HEK293 (cell line): ENCODE data around the gene SERTAD3.

Source experiments
- BCL11A ChIP-seq: fragments of 450-650 bp; formaldehyde crosslinking; IDR thresholded peaks from 2 replicates; pipeline ENCODE4 v1.5.1; 2016; ENCODE audit warnings: low read depth, missing biosample characterization, missing genetic modification characterization
- CTCF ChIP-seq: fragments of 450-650 bp; formaldehyde crosslinking; IDR thresholded peaks from 2 replicates; pipeline ENCODE4 v1.5.1; 2016; ENCODE audit warnings: missing biosample characterization, missing genetic modification characterization
- MYNN ChIP-seq: fragments of 450-650 bp; formaldehyde crosslinking; IDR thresholded peaks from 2 replicates; pipeline ENCODE4 v1.5.1; 2016; ENCODE audit warnings: missing biosample characterization, missing genetic modification characterization, borderline replicate concordance
- OSR2 ChIP-seq: fragments of 450-650 bp; formaldehyde crosslinking; IDR thresholded peaks from 2 replicates; pipeline ENCODE4 v1.5.1; 2016; ENCODE audit warnings: missing biosample characterization, missing genetic modification characterization
- PRDM10 ChIP-seq: fragments of 450-650 bp; formaldehyde crosslinking; IDR thresholded peaks from 2 replicates; pipeline ENCODE4 v1.5.1; 2016; ENCODE audit warnings: missing biosample characterization, missing genetic modification characterization
- YY2 ChIP-seq: fragments of 450-650 bp; formaldehyde crosslinking; IDR thresholded peaks from 2 replicates; pipeline ENCODE4 v1.5.1; 2016; ENCODE audit warnings: missing biosample characterization, missing genetic modification characterization
- ZBTB17 ChIP-seq: fragments of 450-650 bp; formaldehyde crosslinking; IDR thresholded peaks from 2 replicates; pipeline ENCODE4 v1.5.1; 2016; ENCODE audit warnings: missing biosample characterization, missing genetic modification characterization
- ZFP37 ChIP-seq: fragments of 450-650 bp; formaldehyde crosslinking; IDR thresholded peaks from 2 replicates; pipeline ENCODE4 v1.5.1; 2016; ENCODE audit warnings: missing biosample characterization, missing genetic modification characterization
- ZNF23 ChIP-seq: fragments of 450-650 bp; formaldehyde crosslinking; IDR thresholded peaks from 2 replicates; pipeline ENCODE4 v1.5.1; 2016; ENCODE audit warnings: missing biosample characterization, missing genetic modification characterization, borderline replicate concordance
- ZNF274 ChIP-seq, 2 experiments: fragments of 200-500 bp in 1 of 2; fragments of 450-650 bp in 1 of 2; sonication (Bioruptor generic) in 1 of 2; formaldehyde crosslinking in 1 of 2; IDR thresholded peaks; 2 replicates each; pipeline versions ENCODE4 v1.5.1 to v1.6.1; 2014 to 2016; ENCODE audit warnings: borderline replicate concordance in 1 of 2, inconsistent platforms in 1 of 2, low read length in 1 of 2, missing biosample characterization in 1 of 2, missing genetic modification characterization in 1 of 2
- ZNF302 ChIP-seq: fragments of 450-650 bp; formaldehyde crosslinking; IDR thresholded peaks from 2 replicates; pipeline ENCODE4 v1.5.1; 2016; ENCODE audit warnings: missing biosample characterization, missing genetic modification characterization, low read depth
- ZNF350 ChIP-seq: fragments of 450-650 bp; formaldehyde crosslinking; IDR thresholded peaks from 2 replicates; pipeline ENCODE4 v1.5.0; 2017; ENCODE audit warnings: missing biosample characterization, mild to moderate bottlenecking, missing genetic modification characterization
- ZNF639 ChIP-seq: fragments of 450-650 bp; formaldehyde crosslinking; IDR thresholded peaks from 2 replicates; pipeline ENCODE4 v1.5.1; 2016; ENCODE audit warnings: missing biosample characterization, missing genetic modification characterization
- ZNF692 ChIP-seq: fragments of 450-650 bp; formaldehyde crosslinking; IDR thresholded peaks from 2 replicates; pipeline ENCODE4 v1.5.1; 2016; ENCODE audit warnings: missing biosample characterization, missing genetic modification characterization

- no peak for TF ChIP-seq OSR2 (tag by site-specific recombination)
- TF ChIP-seq ZNF274 (IDR thresholded peaks at IDR 0.05; ENCODE audit: low read length): no peak
- TF ChIP-seq ZNF274 (tag by site-specific recombination; IDR thresholded peaks at IDR 0.05; ENCODE audit: borderline replicate concordance): no peak
- TF ChIP-seq BCL11A: no peak
- no peak for TF ChIP-seq CTCF
- no peak for TF ChIP-seq MYNN (tag by site-specific recombination)
- no peak for TF ChIP-seq ZNF23 (tag by site-specific recombination)
- no peak for TF ChIP-seq ZNF350 (tag by site-specific recombination)
- no peak for TF ChIP-seq ZBTB17 (tag by site-specific recombination)
- no peak for TF ChIP-seq YY2 (tag by site-specific recombination)
- no peak for TF ChIP-seq PRDM10 (tag by site-specific recombination)
- TF ChIP-seq ZNF639 (tag by site-specific recombination): no peak
- TF ChIP-seq ZFP37 (tag by site-specific recombination): no peak
- TF ChIP-seq ZNF692 (tag by site-specific recombination): no peak
- no peak for TF ChIP-seq ZNF302
These were observed 46.6 kb downstream of the SERTAD3 start for GRCh38 chr19:40397568-40397906.
